NCI-H128 (cell line): ENCODE data around the gene ANAPC10.
"Not testable (repeated sequence)": the region's sequence is repeated elsewhere in the genome, so short reads cannot be mapped to it uniquely, and the experiment has no call there.

Source experiments
- DNase-seq: peaks from one replicate; lab custom pipeline; 2025; ENCODE audit not compliant: unreplicated experiment; lab: John Stamatoyannopoulos, UW

Gene ANAPC10

GRCh38 chr4:145010315-145010714, 87.7 kb downstream of the ANAPC10 start:
- not testable (repeated sequence) for DNase-seq

GRCh38 chr4:145003675-145004074, 94.3 kb downstream of the ANAPC10 start:
- DNase-seq: no peak

GRCh38 chr4:145001635-145002034, 96.4 kb downstream of the ANAPC10 start:
- DNase-seq: no peak

- not testable (repeated sequence) for DNase-seq
These were observed 97.3 kb downstream of the ANAPC10 start for GRCh38 chr4:145000656-145001055.

GRCh38 chr4:144989306-144989705, 108.7 kb downstream of the ANAPC10 start:
- DNase-seq: no peak

DNA sequence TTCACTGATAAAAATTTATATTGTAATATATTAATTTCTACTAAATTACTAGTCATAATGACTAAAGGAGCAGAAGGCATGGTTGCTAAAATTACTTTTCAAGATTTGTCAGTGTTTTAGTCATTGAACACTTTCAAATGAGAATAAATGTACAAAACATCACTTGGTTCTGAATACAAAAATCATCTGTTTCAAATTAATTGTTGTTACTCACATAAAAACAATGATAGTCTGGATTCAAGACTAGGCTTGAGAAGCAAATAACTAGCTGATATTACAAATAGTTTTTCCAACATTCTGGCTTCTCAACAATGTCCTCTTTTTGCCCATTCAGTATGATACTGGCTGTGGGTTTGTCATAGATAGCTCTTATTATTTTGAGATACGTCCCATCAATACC, 112.5 kb downstream of the ANAPC10 start:
- DNase-seq: no peak

- DNase-seq: no peak
These were observed 113.0 kb downstream of the ANAPC10 start for GRCh38 chr4:144985014-144985413.

DNA sequence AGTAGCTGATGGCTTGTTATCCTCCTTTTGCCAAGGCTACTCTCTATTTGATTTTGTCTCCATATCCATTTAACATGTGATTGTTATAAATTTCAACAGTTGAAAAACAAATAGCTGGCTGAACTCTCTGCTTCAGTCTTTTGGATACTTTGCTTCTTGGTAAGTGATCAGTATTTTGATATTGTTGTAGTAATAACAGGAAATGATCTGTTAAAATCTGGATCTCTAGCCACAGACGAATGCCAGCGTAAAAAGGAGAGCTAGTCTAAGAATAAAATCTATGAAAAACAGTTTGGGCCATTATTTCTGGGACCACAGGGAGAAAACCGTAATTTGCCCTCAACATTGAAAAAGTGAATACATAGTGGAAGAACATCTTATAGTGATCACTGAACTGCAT, 113.8 kb downstream of the ANAPC10 start:
- no peak for DNase-seq

DNA sequence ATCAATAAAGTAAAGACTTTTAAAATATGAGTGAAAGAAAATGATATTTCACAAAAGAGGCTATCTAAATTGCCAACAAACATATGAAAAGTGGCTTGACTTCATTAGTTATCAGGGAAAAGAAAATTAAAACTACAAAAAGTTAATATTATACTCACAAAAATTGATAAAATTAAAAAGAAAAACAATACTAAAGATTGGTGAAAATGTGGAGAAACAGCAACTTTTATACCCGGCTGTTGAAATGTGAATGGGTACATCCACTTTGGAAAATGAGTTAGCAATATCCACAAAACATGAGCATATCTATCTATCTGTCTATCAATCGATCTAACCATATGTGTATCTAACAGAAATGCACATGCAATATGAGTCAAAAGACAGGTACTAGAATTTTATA, 122.3 kb downstream of the ANAPC10 start:
- no peak for DNase-seq

DNA sequence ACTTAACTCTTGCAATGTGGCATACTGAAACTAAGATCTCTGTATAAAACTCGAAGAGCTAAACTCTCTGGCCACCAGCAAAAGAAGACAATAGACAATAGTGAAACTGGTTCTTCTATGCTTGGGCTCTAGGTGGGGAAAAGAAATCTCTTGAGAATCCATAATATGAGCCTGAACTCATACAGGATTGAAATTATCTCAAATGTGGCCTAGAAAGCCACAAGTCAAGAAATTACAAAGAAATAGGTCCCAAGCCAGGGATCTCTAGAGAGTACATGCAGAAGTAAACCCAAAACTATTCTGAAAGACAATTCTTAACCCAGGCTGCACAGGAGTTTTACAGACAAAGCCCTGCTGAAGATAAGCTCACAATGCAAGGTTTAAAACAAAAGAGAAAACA, 127.4 kb downstream of the ANAPC10 start:
- DNase-seq: no peak

GRCh38 chr4:144969821-144970220, 128.2 kb downstream of the ANAPC10 start:
- DNase-seq: no peak

- DNase-seq: no peak
These were observed 129.4 kb downstream of the ANAPC10 start for GRCh38 chr4:144968606-144969005.

- no peak for DNase-seq
These were observed 130.8 kb downstream of the ANAPC10 start for GRCh38 chr4:144967161-144967560.

- DNase-seq: no peak
These were observed 135.7 kb downstream of the ANAPC10 start for GRCh38 chr4:144962300-144962699.

- DNase-seq: no peak
These were observed 142.9 kb downstream of the ANAPC10 start for GRCh38 chr4:144955104-144955503.

DNA sequence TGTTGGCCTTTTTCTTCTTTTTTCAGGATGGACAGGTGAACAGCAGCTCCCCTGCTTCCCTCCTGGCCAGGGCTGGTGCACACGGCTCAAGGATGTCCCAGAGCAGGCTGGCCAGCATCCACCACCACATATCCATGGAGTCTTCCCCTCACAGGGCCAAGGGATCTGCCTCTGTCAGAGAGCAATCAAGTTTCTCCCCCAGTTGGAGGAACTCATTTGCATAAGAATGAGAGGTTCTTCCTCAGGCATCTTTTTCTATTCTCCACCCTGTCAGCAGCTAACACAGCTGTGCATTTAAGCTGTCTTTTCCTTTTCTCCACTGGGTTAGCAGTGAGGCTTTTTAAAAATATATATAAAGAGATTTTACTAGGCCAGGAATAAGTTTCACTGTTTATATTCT, 143.8 kb downstream of the ANAPC10 start:
- DNase-seq: no peak

DNA sequence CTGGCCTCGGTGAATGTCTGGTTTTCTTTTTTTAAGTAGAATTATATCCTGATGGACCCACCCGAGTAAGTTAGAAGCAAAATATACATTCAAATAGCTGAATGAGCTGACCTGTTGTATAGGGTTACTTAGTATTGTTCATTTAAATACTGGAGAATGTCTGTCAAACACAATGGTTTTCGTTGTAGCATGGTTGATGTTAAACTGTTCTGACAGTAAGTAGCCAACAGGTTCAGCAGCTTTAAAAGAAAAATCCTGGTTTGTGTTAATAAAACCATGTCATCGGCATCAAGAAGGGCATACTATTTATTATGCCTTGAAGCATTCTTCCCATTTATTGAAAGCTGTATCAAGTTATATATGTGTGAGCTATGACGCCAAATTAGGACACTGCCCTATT, 149.6 kb downstream of the ANAPC10 start:
- no peak for DNase-seq

DNA sequence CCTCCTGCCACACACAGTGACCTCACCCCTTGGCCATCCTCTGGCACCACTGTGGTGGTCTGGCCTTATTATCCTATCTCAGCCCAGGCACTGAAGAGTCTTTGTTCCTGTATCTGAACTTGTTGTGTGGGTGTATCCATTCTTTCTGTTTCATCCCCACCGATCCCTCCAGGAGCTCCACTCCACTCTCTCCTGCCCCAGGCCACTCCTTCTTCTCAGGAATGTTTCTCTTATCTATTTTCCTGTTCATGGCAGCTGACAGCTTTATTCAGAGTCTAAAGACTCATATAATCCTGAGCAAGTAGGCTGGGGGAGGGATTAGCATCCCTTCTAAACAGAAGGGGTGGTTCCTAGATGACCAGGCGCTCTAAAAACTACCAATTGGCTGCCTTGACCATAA, 150.0 kb downstream of the ANAPC10 start:
- no peak for DNase-seq
